Measurements from ENCODE around the gene HYAL3. TPM values are rescaled to one million over a fixed set of nuclear protein-coding genes. Genes with fewer than 3 reads are reported as not detected.

Gene HYAL3
- total RNA-seq, 4 donors from 2014 or later = 2.1 to 6.7 (median 3.4) TPM

- intact Hi-C loops (cut with DNase I) = no loop called here
- no peak for TF ChIP-seq POLR2A (IDR thresholded peaks at IDR 0.05; ENCODE audit: low read depth)
- H3K36me3 ChIP-seq = peaks cover 0 to 16% (median 7%) of the 10 kb centered on the region in 4 donors
- peak overlapping the region; percentile 88 to 92 (median 90) for H3K27ac ChIP-seq (replicated peaks in 1 of 4)
- H3K4me3 ChIP-seq = peak overlapping the region in 3 of 4 donors; percentile 0 to 25 (median 10)
- H3K9me3 ChIP-seq = no peaks in the 10 kb centered on the region
- H3K27me3 ChIP-seq = no peaks in the 10 kb centered on the region
- no peak for DNase-seq (ENCODE audit: extremely low spot score)
- peaks cover 100% of the 10 kb centered on the region in 4 donors for H3K4me1 ChIP-seq
- WGBS = 74% methylated on average over 4 of the region's 4 CpGs
Measured at GRCh38 chr3:50243543-50243895, 55.7 kb downstream of the HYAL3 start.

- Histone ChIP-seq H3K4me3 (peak overlapping the region in 3 of 4 donors; percentile 0 to 25 (median 10)), H3K4me1 (peaks cover 99 to 100% (median 100%) of the 10 kb centered on the region in 4 donors), H3K27me3 (no peaks in the 10 kb centered on the region), H3K36me3 (peaks cover 0 to 16% (median 7%) of the 10 kb centered on the region in 4 donors), H3K9me3 (no peaks in the 10 kb centered on the region), H3K27ac (replicated peaks in 1 of 4) (peak overlapping the region; percentile 88 to 92 (median 90))
- DNase-seq (ENCODE audit: extremely low spot score) = peak; percentile 93
- intact Hi-C loops (cut with DNase I) = no loop called here
- WGBS = 24% methylated on average over 4 of the region's 14 CpGs
- TF ChIP-seq CTCF (IDR thresholded peaks at IDR 0.05) (no peak), POLR2AphosphoS5 (IDR thresholded peaks at IDR 0.05) (peak; percentile 28 to 40), EP300 (IDR thresholded peaks at IDR 0.05) (no peak), POLR2A (IDR thresholded peaks at IDR 0.05; ENCODE audit: low read depth) (no peak)
Measured at GRCh38 chr3:50242851-50243542, 56.2 kb downstream of the HYAL3 start.

Other genes with a start within 250 kb of the HYAL3 start
- 100 to 1,000 TPM in 2 of 4 donors, 10 to 100 TPM in 2; 78.0 to 161 (median 95.8) TPM for gene RBM5, start 210.5 kb downstream of the HYAL3 start, total RNA-seq
- 10 to 100 TPM; 11.9 to 46.5 (median 23.3) TPM for gene SEMA3F, start 144.1 kb downstream of the HYAL3 start, total RNA-seq
- gene GNAT1, start 107.8 kb downstream of the HYAL3 start, total RNA-seq = not detected
- gene SLC38A3, start 94.1 kb downstream of the HYAL3 start, total RNA-seq = under 1 TPM in 2 of 4 donors, not detected in 2; 0.11 to 0.39 TPM
- 100 to 1,000 TPM; 149 to 297 (median 239) TPM for gene GNAI2, start 63.2 kb downstream of the HYAL3 start, total RNA-seq
- gene SEMA3B, start 30.3 kb downstream of the HYAL3 start, total RNA-seq = 10 to 100 TPM; 37.4 to 66.6 (median 46.4) TPM
- not detected for gene LSMEM2, start 20.3 kb downstream of the HYAL3 start, total RNA-seq
- 100 to 1,000 TPM in 1 of 4 donors, 10 to 100 TPM in 3; 49.4 to 106 (median 85.8) TPM for gene IFRD2, start 7.0 kb downstream of the HYAL3 start, total RNA-seq
- 1 to 10 TPM; 6.8 to 9.5 (median 8.0) TPM for gene NAA80, start within 50 bp of the HYAL3 start, total RNA-seq
- gene HYAL1, start 4.2 kb upstream of the HYAL3 start, total RNA-seq = 10 to 100 TPM in 1 of 4 donors, 1 to 10 TPM in 3; 8.3 to 15.6 (median 9.0) TPM
- gene HYAL2, start 23.3 kb upstream of the HYAL3 start, total RNA-seq = 100 to 1,000 TPM in 2 of 4 donors, 10 to 100 TPM in 2; 37.4 to 114 (median 97.2) TPM
- gene TUSC2, start 28.8 kb upstream of the HYAL3 start, total RNA-seq = 10 to 100 TPM; 18.7 to 40.6 (median 37.5) TPM
- 10 to 100 TPM; 28.7 to 44.2 (median 33.2) TPM for gene RASSF1, start 41.4 kb upstream of the HYAL3 start, total RNA-seq
- gene ZMYND10, start 46.3 kb upstream of the HYAL3 start, total RNA-seq = under 1 TPM in 3 of 4 donors, not detected in 1; 0.50 to 0.57 (median 0.52) TPM
- gene NPRL2, start 51.4 kb upstream of the HYAL3 start, total RNA-seq = 10 to 100 TPM; 10.4 to 16.7 (median 14.2) TPM
- 10 to 100 TPM in 1 of 4 donors, 1 to 10 TPM in 3; 5.4 to 12.4 (median 8.1) TPM for gene CYB561D2, start 51.5 kb upstream of the HYAL3 start, total RNA-seq
- 10 to 100 TPM; 37.0 to 85.6 (median 66.3) TPM for gene TMEM115, start 60.1 kb upstream of the HYAL3 start, total RNA-seq
- gene CACNA2D2, start 204.2 kb upstream of the HYAL3 start, total RNA-seq = 1 to 10 TPM in 2 of 4 donors, under 1 TPM in 2; 0.84 to 2.8 (median 1.1) TPM

Measured in esophagus muscularis mucosa (tissue), 4 donors.